Right lung (tissue), 5 donors: ENCODE data around the gene CLSTN2. TPM values are rescaled to one million over a fixed set of nuclear protein-coding genes. Genes with fewer than 3 reads are reported as not detected.

ENCODE experiments used
- DNase-seq, 2 donors: peaks; one replicate each; pipeline ENCODE4 v3.0.0-alpha.2; 2013
- polyA plus RNA-seq, 5 donors: library from polyadenylated mRNA; unstranded; fragments of 120-200 nt; gene quantifications; one replicate each; pipeline versions ENCODE4 v1.2.1 to v1.2.3, GENCODE V29; 2013; ENCODE audit warnings: inconsistent platforms in 1 of 5, low replicate concordance in 1 of 5; ENCODE audit not compliant: insufficient read length in 5 of 5, insufficient read depth in 1 of 5

The CLSTN2 gene
- polyA plus RNA-seq, 5 donors, result 0.37 to 0.93 (median 0.47) TPM

DNA sequence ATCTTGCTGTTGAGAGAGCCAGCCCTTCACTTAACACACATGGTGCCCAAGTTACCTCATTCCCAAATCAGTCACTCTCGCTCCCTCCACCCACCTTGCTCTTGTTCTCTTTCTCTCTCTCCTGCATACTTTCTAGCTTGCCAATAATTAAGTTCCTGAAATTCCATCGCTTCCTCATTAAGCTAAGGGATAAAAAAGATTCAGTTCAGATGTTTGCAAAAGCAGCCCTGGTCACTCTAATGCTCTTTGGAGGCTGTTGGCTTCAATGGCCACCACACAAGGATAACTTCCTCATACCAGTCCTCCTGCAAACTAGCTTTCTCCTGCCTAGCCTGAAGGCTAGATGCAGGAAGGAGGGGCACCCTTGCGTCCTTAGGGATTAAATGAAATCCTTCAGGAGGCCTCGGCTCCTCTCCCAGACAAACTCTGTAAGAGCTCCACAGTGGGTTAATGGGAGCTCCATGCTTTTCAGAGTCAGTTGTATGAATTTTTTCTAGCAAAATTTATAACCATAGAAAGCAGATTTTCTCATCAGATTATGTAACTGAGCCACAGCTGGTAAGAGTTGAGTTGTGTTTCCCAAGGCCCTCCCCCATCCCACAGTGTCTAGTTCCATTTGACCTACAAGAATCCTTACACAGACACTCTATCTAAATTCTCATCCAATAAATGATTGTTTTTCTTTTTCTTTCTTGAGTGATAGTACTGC is 566.2 kb downstream of the CLSTN2 start:
- no peak for DNase-seq

DNA sequence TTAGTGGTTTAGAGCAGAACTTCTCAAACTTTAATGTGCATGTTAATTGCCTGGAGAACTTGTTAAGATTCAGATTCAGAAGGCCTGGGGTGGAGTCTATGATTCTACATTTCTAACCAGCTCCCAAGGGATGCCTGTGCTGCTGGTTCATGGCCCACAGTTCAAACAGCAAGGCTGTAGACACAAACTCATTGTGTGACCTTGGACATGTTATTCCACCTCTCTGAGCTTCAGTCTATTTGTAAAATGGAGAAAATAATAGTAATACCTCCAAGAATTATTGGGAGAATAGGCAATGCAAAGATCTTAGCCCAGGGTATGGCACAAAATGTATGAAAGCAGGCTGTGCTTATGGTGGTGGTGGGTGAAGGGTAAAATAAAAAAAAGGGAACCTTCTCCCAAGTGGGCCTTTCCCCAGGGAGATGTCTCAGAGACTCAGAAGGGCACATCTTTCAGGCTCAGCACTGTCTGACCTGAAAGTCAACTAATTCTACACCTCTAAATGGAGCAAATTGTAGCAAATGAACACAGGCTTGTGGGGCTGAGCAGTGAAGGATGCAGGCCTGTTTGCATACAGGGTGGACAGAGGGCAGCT is 566.9 kb downstream of the CLSTN2 start:
- no peak for DNase-seq

DNA sequence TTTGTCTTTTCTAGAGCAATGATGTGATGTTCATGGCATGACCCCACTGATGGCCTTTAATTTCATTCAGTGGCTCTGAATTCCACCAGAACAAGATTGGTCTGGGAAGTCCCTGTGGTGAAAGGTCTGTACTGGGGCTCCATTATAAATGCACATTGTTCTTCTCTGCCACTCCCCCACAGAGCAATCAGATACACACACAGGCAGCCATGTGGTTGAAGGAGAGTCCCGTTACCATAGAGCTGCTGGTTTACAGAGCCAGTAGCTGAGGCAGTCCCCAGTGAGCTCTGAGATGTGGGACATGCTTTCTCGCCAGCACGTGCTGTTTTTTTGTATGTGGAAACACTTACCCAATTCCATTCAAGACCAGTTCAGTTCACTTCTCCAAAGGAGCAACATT is 570.2 kb downstream of the CLSTN2 start:
- no peak for DNase-seq

DNA sequence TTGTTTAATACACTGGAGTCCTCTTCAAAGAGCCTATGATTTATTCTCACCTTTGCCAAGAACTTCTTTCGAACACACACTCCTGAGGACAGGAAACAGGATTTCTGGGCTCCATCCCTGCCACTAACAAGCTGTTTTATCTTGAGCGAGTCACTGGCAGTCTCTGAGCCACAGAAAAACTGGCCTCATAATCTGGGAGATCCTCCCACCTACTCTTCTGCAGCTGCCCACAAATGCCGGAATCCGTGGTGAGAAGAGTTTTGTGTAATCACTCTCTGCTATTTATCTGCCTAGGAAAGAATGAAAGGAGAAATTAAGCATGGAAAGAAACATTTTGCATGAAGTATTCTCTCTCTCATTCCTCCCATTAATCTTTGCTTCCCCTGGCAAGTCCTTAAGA is 570.9 kb downstream of the CLSTN2 start:
- DNase-seq, result no peak

DNA sequence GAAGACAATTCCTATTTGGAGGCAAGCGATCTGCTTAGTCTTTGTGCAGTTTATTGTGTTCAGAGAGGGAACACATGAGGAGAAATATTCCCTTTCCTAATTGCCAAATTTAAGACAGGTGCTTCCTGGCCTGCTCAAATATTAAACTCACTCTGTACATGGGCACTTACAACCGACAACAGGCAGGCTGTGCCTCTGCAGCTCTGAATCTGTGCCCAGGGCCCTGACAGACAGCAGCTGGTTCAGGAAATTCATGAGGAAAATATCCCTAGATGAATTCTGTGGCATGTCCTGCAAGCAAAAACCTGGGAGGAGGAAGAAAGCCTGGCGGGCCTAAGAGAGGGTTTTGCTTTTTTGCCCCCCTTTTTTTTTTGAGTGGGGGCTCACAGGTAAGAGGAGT is 573.6 kb downstream of the CLSTN2 start:
- DNase-seq, result no peak

DNA sequence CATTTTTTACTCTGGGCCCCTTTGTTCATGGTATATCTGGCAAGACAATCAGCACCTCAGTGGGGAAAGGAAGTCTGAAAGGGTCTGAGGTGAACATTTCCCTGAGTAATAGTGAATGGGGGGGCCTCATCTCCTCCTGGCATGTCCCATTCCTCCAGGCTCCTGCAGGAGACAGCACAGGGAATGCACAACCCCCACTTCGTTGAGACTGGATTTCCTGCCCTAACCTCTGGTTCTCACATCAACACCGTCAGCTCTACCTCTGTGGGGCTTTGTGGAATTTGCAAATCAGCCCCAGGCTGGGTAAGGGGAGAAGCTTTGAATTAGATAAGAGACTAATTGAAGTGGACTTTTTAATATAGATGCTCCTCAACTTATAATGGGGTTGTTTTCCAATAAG is 574.5 kb downstream of the CLSTN2 start:
- no peak for DNase-seq

DNA sequence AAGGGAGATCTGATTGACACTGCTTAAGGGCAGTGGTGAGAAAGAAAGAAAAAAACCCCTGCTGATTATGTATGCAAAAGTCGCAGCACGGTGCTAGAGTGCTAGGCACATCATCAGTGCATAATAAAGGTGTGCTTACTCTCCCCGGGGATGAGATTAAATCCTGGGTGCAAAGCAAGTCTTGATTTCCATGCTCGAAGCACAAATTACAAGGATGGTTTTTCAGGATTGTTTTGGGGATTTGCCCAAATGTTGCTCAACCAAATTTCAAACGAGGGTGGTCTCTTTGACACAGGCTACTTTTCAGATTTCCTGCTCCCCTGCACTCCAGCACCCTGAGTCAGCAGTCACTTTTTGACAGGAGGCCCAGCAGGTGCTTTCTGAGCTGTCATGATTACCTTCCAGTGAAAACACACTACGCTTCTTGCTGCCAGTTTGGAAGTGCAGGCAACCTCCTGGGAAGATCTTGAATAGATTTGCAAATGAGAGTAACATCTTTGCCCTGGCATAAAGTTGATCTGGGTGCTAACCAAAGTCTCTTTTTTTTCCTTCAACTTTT is 575.4 kb downstream of the CLSTN2 start:
- no peak for DNase-seq

DNA sequence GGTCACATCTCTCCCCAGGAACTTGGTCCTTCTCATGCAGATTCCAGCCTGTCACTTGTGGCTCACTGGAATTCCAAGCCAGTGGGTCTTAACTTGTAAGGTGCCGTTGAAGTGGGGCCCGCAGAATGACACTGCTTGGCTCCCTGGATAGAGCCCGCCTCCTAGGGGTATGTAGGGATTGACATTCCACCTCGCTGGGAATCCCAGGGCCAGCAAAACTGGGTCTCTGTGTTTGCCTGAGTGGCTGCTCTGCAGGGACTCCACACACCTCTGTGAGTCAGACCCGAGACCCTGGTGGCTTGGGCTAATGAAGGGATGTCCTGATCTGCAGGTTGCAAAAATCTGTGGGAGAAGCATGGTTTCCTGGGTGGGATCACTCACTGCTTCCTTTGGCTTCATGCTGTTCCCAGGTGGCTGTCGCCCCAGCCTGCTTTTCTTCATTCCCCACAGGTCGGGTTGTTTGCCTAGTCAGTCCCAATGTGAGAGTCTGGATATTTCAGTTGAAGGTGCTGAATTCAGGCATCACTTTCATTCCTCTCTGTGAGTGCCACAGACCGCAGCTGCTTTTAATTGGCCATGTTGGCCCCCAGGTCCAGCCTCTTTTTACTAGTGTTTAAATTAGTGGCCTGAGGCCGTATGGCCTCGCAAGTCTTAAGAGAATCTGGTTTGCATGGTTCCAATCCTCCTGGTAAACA is 586.9 kb downstream of the CLSTN2 start:
- DNase-seq, result no peak

DNA sequence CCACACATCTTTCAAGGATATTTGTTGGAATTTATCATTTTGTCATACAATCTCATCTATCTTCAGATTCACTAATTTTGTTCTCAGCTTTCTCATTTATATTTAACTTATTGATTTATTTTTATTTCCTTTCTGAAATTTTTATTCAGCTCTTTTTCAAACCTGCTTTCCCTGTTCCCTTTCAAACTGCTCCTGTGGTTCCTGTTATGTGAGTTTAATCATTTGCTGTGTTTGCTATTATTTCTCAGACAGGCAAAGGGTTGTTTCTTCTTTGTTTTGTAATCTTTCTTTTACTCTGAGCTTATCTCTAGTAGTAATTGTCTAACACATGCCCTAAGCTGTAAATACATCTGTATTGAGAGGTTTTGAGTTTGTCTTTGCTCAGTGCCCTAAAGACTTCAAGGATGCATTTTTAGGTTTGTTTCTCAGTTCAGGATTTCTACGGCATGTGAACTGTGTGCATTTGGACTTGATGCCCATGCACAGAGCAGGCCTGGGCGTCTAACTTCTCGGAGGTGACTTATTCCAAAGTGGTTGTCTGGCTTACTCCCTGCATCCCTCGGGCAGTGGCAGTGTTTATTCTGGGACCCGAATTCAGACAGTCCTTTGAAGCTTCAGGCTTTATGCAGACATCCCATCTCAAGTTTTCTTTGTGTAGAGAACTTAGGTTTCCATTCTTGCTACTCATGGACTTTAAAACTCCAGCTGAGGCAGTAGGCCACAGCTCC is 587.8 kb downstream of the CLSTN2 start:
- DNase-seq, result no peak

DNA sequence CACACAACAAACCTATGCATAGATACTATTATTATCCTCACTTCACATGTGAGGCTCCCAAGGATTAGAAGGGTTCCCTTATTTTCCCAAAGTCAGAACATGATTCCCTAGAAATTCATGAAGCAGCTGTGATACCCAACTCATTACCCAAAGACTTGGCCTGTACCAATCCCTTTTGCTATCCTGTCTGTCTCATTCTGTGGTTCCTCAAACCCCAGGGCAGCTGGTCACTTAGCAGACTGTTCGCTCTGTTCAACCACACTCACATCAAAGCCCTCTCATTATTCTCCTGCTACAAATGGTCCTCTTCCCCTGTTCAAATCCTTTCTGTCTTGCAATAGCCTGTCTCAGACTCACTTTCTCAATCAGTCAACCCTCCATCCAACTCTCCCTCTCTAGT is 588.6 kb downstream of the CLSTN2 start:
- no peak for DNase-seq

DNA sequence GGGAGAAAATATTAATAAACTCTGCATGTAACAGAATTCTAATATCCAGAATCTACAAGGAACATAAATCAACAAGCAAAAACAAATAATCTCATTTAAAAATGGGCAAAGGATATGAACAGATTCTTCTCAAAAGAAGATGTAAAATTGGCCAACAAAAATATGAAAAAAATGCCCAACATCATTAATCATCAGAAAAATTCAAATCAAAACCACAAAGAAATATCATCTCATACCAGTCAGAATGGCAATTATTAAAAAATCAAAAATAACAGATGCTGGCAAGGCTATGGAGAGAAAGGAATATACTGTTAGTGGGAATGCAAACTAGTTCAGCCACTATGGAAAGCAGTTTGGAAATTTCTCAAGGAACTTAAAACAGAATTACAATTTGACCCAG is 592.2 kb downstream of the CLSTN2 start:
- no peak for DNase-seq

DNA sequence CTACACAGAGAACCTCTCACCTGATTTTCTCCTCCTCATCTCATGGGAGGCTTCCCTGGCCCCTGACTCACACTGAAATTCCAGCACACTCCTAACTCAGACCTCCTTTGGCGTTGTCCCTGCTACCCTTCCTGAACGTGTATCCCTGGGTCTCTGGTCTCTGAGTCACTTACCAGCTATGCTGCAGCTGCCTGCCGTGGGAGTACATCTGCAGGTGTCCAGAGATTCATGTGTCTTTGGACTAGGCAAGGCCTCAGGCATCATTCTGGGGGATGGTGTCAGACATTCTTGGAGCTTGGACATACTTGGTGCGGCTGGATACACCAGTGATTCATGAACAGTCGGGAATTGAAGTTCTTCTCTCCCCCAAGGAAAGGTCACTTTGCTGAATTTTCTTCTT is 594.1 kb downstream of the CLSTN2 start:
- DNase-seq, result no peak

DNA sequence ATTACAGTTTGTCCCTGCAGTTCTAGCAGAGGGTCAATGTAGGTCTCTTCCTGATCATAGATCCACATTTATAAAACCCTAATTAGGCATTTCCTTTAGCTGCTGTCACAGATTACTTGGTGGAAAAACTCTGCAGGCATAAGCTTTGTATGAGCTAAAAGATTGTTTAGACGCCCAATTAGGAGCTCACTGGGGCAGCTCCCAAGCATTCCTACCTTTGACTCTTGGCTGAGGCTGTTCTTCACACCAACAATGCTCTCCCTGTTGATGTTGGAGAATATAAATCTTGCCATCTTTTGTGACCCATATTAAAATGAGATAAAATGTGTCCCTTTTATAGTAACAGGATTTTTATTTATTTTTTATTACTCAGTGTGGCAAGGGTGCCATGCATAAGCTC is 594.6 kb downstream of the CLSTN2 start:
- no peak for DNase-seq

DNA sequence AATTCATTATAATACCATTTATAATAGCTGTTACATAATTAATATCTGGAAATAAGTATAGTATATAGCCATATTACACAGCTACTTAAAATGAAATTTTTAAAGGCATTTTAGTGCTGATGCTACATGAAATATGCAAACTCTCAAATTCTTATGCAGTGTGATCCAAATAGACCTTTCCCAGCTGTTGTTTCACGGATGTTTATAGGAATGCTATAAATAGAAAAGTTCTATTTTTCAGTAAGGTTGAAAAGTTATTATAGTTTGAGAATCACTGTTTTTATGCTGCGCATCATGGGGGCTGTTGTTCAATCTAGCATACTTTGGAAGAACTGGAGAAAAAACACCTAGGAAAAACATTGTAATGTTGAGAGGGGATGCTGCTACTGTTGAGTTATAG is 595.1 kb downstream of the CLSTN2 start:
- DNase-seq, result no peak

DNA sequence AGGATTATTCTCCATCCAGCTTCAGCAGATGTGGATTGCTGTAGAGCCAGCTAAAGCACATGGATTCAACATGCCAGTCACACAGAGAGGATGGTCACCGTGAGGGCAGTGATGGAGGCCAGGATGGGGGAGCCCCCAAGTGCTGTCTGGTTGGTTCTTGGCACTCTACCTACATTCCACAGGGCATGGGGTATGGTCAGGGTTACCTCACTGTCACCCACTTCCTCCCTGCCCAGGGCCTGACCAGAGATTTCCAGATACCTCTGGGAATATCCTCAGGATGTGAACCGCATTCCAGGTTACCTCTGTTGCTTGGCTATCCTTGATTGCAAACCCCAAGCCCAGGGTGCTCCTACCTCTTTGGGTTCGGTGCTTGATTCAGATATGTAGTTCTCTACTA is 595.6 kb downstream of the CLSTN2 start:
- no peak for DNase-seq

DNA sequence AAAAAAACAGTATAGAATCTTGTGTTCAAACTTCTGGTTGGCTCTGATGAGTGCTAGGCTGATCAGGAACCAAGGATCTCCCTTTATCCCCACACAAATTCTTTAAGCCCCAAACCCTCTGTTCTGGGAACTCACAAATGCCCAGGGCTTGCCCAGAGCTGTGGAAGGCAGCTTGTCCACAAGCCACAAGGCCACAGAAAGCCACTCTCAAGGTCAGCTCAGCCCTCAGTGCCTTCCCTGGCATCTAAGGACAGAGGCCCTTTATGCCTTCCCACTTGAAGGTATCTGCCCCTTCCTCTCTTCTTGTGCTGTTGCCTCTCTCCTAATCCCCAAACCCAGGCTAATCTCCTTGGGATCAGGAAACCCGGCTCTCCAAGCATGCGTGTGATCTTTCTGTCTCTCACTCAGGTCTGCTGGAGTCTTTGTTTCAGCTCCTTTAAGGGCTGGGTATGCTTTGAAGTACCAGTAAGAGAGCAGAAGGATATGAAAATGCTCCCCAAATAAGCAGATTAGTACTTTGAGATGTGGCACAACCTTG is 597.9 kb downstream of the CLSTN2 start:
- no peak for DNase-seq

DNA sequence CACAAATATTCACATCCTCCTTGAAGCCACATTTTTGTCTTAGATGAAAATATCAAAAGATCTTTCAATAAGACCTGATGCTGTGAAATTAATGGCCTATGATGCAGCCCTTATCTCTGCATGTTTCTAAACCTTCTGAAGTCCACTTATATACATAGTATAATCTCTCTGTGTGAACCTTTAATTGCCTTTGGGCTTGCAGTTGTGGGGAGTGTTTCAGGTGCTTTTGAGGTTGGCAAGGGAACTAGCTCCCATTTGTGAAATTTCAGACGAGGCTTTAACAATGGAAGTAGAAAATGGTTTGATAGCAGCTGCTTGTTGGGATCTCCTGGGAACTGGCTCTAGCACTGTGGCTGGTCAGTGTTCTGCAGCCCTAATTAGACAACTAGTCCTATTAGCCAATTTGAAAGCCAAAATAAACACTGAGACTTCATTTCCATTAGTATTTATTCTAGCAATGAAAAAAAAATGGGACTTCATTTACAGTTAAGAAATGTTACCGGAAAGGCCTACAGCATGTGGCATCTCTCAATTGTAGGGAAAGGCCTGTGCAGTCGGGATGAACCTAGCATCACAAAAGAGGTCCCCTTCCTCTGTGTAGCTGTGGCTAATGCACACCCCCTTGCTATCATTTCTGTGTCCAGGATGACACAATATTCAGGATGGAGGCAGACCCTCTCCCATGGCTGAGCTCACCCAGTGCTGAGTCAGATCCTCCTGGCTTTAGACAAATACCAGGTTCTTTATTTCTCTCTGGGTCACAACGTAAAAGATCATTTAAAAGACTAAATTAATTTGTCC is 602.1 kb downstream of the CLSTN2 start:
- no peak for DNase-seq

DNA sequence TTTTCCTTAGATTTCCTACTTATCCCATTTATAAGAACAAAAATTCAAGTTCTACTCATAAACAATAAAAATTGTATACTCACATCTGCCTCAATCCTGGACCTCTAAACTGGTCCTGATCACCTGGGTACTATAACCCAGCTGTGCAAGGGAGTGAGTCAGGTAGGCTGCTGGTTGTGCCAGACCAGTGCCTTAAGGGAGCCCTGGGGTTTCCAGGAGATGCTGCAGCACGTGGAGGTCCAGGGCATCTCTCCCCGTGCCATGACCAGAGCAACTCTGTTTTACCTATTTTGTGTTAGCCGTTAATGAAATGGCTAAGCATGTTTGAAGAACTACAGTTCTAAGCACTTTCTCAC is 602.7 kb downstream of the CLSTN2 start:
- no peak for DNase-seq

DNA sequence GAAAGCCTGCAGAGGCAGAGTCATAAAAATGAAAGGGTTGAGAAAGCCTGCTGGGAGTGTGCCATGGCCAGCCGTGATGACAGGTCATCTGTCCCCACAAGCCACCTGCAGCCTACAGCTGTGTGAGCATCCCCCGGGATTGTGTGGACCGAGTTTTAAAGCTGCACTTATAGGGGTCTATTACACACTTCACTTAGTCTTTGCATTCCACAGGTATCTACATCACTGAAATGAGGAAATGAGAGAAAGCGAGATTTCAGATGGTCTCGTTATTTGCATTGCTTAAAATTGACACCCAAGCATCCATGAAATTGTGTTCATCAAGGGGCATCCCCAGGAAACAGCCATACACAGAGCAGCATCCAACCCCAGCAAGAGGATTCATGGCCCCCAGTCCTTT is 605.3 kb downstream of the CLSTN2 start:
- no peak for DNase-seq

DNA sequence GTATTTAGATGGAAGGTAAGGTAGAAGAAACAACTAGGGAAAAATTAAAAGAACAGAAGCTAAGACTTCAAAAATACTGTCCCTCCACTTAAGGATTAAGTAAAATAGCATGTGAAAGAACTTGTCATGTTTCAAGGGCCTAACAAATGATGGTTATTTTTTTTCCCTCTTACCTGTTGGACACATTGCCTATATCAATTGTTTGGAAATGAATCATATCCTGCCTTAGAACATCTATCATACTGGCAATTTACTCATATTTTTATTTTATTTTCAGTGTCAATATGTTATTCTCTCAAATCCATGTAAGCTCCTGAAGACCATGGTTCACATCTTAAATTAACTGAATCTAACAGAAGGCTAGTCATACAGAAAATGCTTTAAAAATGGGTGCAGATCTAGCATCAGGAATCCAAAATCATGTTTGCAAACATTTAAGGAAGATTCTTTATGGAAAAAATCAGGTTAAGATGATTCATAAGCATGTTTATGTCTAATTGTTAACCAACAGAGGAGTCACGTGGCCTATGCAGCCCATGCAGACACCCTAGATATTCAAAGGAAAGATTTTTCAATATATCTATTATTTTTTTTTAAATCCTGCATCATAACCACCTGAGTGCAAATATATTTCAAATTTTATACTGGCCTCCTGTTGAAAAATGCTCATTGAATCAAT is 607.1 kb downstream of the CLSTN2 start:
- DNase-seq, result no peak

DNA sequence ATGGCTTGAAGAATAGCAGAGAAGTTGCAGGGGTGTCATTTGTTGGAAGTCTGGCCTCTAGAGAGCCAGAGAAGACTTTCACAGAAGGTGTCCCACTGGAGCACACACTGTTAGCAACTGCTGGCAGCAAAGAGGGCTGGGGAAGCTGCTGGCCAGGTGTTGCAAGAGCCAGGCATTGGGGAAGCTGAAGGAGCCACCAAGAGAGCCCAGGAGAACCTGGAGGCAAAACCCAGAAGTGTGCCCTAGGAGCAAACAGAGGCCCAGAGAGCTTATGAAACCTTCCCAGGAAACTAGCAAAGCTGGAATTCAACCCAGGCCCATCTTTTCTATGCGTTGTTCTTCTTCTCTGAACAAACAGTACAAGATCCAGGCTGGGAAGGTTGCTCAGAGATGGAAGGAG is 610.2 kb downstream of the CLSTN2 start:
- no peak for DNase-seq
